SW 1271 (cell line): Measurements from ENCODE around the gene UGT2A3.
"Not testable (repeated sequence)": the region's sequence is repeated elsewhere in the genome, so short reads cannot be mapped to it uniquely, and the experiment has no call there.

Source experiments
- DNase-seq, 2 experiments: peaks; one replicate each; lab custom pipeline; 2025; lab: John Stamatoyannopoulos, UW

Gene UGT2A3

DNA sequence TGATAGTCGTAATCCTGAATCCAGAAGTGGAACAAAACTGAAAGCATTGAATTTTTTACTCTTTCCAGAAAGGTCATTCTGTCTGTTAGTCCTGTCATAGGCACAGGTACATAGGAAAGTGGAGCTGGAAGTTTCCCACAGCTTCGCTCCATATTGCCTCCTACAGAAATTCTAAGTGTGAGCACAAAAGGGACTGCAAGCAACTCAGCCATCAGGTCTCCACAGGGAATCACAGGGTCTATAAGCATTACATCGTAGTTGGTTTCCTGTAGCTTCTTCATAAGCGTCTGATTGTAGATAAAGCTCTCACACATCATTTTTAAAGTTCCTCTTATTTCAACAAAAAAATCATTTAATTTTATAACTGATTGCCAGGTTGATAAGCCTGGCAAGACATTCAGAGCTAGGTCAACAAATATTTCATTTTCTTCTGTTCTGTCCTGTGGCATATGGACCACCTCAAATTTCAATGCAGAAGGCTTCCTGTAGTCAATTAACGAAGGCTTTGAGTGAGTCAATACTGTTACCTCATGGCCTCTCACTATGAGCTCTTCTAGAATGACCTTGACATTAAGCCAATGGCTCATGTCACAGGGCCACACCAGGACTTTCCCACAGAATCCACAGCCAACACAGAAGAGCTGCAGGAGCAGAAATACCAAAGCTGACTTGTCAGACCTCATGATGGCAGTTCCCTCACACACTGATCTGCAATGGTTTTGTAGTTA is at the start of gene UGT2A3:
Gene UGT2A3 (minus strand): TSS at position 727 of the 728 bp plus-strand sequence. CDS start 44 bp downstream, at position 683.
- DNase-seq: no peak

DNA sequence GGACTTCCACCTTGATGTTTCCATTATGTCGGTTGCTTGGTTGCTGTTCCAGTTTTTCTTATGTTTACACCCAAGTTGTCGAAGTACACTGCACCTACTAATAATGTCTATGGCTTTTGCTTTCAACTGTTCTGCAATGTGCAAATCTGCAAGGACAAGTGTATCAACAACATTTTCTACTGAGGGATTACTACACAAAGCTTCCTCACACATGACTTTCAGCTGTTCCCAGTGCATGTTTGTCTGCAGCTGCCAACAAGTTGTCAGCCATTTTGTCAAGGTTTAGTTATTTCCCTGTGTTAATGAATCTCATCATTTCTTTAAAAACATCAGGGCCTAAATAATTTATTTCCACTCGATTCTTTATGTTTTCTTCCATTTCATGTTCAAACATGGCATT is 45.4 kb upstream of the UGT2A3 start:
- no peak for DNase-seq

DNA sequence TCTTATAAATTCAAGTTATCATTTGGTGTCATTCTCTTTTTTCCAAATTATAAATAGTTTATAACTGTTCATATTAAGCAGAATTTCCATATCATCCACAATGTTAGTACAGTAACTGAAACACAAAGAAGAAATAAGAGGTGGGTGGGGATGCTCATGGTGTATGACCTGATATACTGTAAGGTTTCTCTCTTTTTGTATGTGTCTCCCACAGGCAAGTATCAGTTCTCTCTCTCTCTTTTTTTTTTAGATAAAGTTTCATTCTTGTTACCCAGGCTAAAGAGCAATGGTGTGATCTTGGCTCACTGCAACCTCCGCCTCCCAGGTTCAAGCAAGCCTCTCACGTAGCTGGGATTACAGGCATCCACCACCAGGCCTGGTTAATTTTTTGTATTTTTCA is 43.7 kb upstream of the UGT2A3 start:
- DNase-seq: no peak

DNA sequence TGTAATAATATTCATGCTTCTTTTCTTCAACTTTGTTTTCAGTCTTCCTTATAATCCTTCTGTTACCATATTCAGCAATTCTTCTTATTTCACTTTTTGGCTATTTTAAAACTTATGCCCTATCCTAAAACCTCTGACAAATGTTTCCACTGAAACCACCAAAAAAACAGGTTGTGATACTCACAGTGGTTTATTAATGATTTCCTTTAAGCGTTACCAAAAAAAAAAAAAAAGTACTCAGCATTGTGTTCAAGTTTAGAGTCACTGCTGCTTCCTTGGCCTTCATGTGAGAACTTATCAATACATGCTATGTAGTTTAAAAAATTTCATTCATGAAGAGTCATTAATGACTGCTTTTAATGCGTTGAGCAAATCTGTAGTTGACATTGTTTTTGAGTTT is 35.4 kb upstream of the UGT2A3 start:
- DNase-seq: no peak

- DNase-seq: no peak
Measured at GRCh38 chr4:68985442-68985841, 33.8 kb upstream of the UGT2A3 start.

- DNase-seq: no peak
Measured at GRCh38 chr4:68984947-68985346, 33.3 kb upstream of the UGT2A3 start.

DNA sequence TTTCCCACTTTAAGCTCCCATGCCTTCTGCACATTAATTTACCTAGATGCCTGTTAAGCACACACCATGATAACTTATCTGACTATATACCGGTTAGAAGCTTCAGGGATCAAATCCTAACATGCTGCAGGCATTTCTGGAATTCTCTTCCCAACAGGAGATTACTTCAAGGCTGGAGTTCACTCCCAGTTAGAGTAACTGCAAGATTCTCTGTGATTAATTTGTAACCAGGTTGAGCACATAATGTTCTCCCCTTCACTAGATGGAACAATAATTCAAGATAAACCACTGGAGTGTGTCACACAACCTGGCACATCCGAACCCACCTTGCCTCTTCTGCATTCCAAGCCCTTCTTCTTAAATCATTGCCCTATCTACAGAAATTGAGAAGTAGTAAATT is 11.8 kb upstream of the UGT2A3 start:
- DNase-seq: no peak

GRCh38 chr4:68962868-68963267 is 11.3 kb upstream of the UGT2A3 start:
- DNase-seq: no peak

- no peak for DNase-seq
Measured at GRCh38 chr4:68960294-68961163, 8.9 kb upstream of the UGT2A3 start.

DNA sequence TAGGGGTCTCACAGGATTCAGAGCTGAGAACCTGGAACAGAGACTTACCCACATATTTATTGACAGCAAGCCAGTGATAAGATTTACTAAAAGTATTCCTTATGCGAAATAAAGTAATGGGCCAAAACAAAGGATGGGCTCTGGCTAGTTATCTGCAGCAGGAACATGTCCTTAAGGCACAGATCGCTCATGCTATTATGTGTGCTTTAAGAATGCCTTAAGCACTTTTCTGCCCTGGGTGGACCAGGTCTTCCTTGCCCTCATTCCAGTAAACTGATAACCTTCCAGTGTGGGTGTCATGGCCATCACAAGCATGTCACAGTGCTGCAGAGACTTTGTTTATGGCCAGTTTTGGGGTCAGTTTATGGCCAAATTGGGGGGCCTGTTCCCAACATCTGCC is 7.5 kb upstream of the UGT2A3 start:
- not testable (repeated sequence) for DNase-seq

- no peak for DNase-seq
Measured at GRCh38 chr4:68954126-68954525, 2.5 kb upstream of the UGT2A3 start.

- no peak for DNase-seq
Measured at GRCh38 chr4:68953056-68953596, 1.5 kb upstream of the UGT2A3 start.

GRCh38 chr4:68951806-68952585 is 392 bp upstream of the UGT2A3 start:
- DNase-seq: no peak

DNA sequence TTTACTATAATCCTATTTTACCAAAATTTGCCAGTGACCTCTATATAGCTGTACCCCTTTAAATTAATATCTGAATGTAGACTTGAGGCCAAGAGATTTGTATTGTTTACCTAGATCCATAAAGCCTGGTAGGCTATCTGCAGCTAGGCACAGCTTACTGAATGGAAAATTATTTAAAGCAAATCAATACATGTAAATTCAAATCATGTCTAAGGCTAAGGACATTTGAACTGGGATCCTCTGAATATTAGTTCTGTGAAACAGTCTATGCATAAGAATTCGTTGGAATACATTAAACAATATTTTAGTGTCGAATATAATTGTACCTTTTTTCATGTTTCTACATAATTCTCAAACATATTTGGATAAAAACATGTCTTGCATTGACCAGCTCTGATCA is 1.6 kb downstream of the UGT2A3 start:
- no peak for DNase-seq

DNA sequence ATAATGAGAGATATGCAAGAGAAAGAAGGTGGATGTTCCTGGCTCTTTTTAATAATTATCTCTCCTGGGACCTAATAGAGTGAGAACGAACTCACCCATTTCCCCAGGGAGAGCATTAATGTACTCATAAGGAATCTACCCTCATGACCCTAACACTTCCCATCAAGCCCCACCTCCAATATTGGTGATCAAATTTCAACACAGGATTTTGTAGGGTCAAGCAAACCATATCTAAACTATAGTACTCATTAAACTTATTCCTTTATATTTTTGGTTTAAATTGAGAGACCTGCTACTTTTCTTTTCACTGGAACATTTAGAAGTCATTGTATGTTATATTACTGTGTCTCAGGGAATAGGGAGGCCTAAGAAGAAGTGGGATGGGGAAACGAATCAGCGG is 2.6 kb downstream of the UGT2A3 start:
- no peak for DNase-seq

DNA sequence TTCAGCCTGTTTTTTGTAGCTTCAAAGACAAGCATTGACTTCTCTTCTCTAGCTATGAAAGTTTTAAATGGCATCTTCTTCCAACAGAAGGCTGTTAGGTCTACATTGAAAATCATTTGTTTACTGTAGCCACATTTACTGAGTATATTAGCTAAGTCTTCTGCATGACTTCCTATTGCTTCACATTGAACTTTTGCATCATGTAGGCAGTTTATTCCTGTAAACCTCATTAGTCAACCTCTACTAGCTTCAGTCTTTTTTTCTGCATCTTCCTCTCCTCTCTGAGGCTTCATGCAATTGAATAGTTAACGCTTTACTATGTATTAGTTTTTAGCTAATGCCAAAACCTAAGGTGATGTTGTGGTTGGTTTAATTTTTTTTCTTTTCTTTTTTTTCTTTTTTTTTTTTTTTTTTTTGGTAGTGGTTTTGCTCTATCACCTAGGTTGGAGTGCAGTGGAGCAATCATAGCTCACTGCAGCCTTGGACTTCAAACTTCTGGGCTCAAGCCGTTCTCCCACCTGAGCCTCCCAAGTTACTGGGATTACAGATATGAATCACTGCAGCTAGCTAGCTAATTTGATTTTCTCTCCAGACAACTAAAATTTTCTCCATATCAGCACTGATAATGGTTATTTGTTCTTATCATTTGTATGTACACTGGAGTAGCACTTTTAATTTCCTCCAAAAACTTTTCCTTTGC is 3.4 kb downstream of the UGT2A3 start:
- no peak for DNase-seq

DNA sequence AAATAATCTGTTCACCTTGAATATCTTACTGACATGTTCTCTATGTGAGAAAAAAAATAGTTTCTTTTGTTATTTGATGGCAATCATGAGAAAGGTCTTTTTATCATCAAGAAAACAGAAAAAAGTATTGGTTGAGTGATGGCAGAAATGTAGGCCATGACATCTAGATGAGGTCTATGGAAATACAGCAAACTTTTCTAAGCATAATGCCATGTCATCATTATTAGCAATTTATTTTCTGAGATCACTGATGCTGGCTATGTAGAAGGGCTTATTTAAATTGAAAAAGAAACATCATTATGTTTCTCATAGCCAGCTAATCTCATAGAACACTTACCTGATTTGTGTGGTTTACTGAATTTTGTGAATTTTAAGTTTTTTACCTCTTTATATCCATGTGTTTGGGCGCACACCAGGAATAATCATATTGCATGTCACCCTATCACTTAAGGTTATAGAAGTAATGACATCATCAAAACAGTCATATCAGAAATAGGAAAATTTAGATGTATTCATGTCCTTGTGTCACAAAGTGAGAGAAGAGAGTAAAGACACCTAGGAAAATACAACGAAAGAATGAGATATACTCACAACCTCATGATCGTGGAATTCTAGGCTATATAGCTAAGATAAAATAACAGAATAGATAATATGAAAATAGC is 22.4 kb downstream of the UGT2A3 start:
- no peak for DNase-seq

DNA sequence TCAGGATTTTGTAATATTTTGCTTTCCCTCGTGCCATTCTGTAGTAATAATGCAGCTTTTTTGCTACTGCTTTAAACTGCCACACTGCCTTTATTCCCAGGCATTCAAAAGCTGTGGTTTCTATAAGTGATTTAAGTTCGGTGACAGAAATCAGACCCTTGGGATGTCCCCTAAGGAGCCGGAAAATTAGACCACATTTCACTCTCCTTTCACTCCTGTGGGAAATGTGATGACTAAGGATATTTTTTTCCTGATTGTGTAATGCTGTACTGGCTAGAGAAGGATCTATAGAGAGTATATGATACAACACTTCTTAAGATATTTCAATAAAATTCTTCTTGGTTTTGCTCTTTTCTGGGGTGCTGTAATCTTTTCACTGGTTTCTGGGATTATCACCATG is 24.4 kb downstream of the UGT2A3 start:
- no peak for DNase-seq

DNA sequence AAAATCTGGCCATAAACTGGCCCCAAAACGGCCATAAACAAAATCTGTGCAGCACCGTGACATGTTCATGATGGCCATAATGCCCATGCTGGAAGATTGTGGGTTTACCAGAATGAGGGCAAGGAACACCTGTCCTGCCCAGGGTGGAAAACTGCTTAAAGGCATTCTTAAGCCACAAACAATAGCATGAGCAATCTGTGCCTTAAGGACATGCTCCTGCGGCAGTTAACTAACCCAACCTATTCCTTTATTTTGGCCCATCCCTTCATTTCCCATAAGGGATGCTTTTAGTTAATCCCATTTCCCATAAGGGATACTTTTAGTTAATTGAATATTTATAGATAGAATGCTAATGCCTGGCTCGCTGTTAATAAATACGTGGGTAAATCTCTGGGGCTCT is 29.4 kb downstream of the UGT2A3 start:
- not testable (repeated sequence) for DNase-seq

GRCh38 chr4:68921051-68921450 is 30.6 kb downstream of the UGT2A3 start:
- DNase-seq: no peak

- DNase-seq: no peak
Measured at GRCh38 chr4:68917016-68917415, 34.6 kb downstream of the UGT2A3 start.
